K562 (cell line): ENCODE results near the gene ECE2. TPM values are rescaled to one million over a fixed set of nuclear protein-coding genes. Genes with fewer than 3 reads are reported as not detected.

Experiments
- CHD1 ChIP-seq: fragments of 200-600 bp; sonication (generic); IDR thresholded peaks from one replicate; pipeline ENCODE4 v1.6.1; 2012; ENCODE audit warnings: mild to moderate bottlenecking, moderate library complexity, low read length, inconsistent platforms
- MCM7 ChIP-seq, 2 experiments: fragments of 450-650 bp; IDR thresholded peaks; 2 replicates each; pipeline ENCODE4 v1.6.1; 2016 to 2018
- MGA ChIP-seq: fragments of 450-650 bp; IDR thresholded peaks from 2 replicates; pipeline ENCODE4 v1.6.1; 2016; ENCODE audit warnings: mild to moderate bottlenecking, moderate library complexity
- NR2C2 ChIP-seq, 2 experiments: fragments of 200-800 bp in 1 of 2; sonication (Bioruptor generic) in 1 of 2; sonication (generic) in 1 of 2; formaldehyde crosslinking in 1 of 2; IDR thresholded peaks; 2 replicates each; pipeline versions ENCODE4 v1.6.1 to v1.8.0; 2016 to 2022; ENCODE audit warnings: mild to moderate bottlenecking in 1 of 2, missing compliant biosample characterization in 1 of 2, missing genetic modification characterization in 1 of 2, missing genetic modification reagents in 1 of 2
- REST ChIP-seq, 2 experiments: fragments of 450-650 bp; formaldehyde crosslinking in 1 of 2; IDR thresholded peaks; 2 replicates each; pipeline versions ENCODE4 v1.4.0 to v1.6.1; 2014 to 2020; ENCODE audit warnings: mild to moderate bottlenecking in 2 of 2, borderline replicate concordance in 1 of 2, low read depth in 1 of 2
- SREBF2 ChIP-seq: sonication (generic); formaldehyde crosslinking; IDR thresholded peaks from 2 replicates; pipeline ENCODE4 v1.4.0; 2020; ENCODE audit warnings: mild to moderate bottlenecking, missing genetic modification reagents
- polyA plus RNA-seq, 8 experiments: library from polyadenylated mRNA; depleted of rRNA in 4 of 8; stranded (reverse) in 5 of 8; unstranded in 3 of 8; fragments of >200 nt; fragmentation: Nextera tagmentation in 2 of 8; fragmentation: Illumina TruSeq in 1 of 8; extraction: Ambion mirVana in 2 of 8; extraction: Trizol in 1 of 8; gene quantifications; 2 replicates each; pipeline versions ENCODE4 v1.2.1 to v1.2.3, GENCODE V29; 2011 to 2014; ENCODE audit warnings: inconsistent platforms in 1 of 8, missing spikeins in 1 of 8
- total RNA-seq, 7 experiments: library from RNA; depleted of rRNA in 6 of 7; stranded (reverse); fragments of >200 nt in 6 of 7; fragmentation: Illumina TruSeq in 2 of 7; extraction: Trizol in 2 of 7; gene quantifications; 2 replicates each; pipeline versions ENCODE4 v1.2.1 to v1.2.3, GENCODE V29; 2011 to 2021; ENCODE audit warnings: low replicate concordance in 1 of 7

ECE2 gene
- total and polyA plus RNA-seq, 9 of the 15 experiments (the other 6 are each of a cell fraction or from before 2014, with no cell fraction given): not detected

GRCh38 chr3:184249412-184250166 is 26.2 kb upstream of the ECE2 start, which contains the start of gene EEF1AKMT4 (continued):
- TF ChIP-seq MGA (peak; percentile 63), SREBF2 (CRISPR knock-in tag) (no peak), CHD1 (no peak), MCM7 (IDR thresholded peaks at IDR 0.05) (no peak), NR2C2 (CRISPR knock-in tag; IDR thresholded peaks at IDR 0.05) (peak; percentile 29; the same call in 1 of the 2 replicates), NR2C2 (tag; IDR thresholded peaks at IDR 0.05) (peak; percentile 32; the same call in 1 of the 2 replicates), REST (IDR thresholded peaks at IDR 0.05; ENCODE audit: borderline replicate concordance) (peak; percentile 25; the same call in 1 of the 2 replicates), REST (CRISPR knock-in tag; IDR thresholded peaks at IDR 0.05; ENCODE audit: low read depth) (0 out of 2 replicates have a peak, but pooled peaks have one; percentile 75)
